ENCODE measurements around the gene FDXR. TPM values are rescaled to one million over a fixed set of nuclear protein-coding genes. Genes with fewer than 3 reads are reported as not detected.

Gene FDXR
- total RNA-seq, 1 experiment from 2014 or later, result 15.6 TPM

DNA sequence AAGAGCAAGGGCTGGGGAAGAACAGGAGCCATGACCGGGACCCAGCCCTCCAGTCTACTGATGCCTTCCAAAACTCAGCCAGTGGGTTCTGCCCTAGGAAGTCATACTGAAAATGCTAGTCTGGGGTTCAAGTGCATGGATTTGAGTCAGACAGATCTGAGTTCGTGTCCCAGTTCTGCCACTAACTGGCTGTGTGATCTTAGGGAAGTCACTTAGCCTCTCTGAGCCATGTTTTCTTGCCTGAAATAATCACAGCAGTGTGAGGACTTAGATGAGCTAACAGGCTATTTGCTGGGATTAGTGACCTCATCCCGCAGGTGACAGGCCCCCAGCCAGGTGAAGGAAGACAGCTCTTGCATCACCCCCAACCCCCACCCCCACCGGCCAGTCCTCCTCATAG lies 17.5 kb downstream of the FDXR start:
- H3K36me3 ChIP-seq, result no peaks in the 10 kb centered on the region
- H3K9me3 ChIP-seq, result no peaks in the 10 kb centered on the region
- DNase-seq, result no peak
- peaks cover 65% of the 10 kb centered on the region for H3K27me3 ChIP-seq
- H3K4me3 ChIP-seq, result no peak overlapping the region

- no peak for DNase-seq
- H3K4me3 ChIP-seq, result no peak overlapping the region
- H3K9me3 ChIP-seq, result no peaks in the 10 kb centered on the region
- no peaks in the 10 kb centered on the region for H3K36me3 ChIP-seq
- peaks cover 60% of the 10 kb centered on the region for H3K27me3 ChIP-seq
Observed at GRCh38 chr17:74854792-74855191, 18.0 kb downstream of the FDXR start.

DNA sequence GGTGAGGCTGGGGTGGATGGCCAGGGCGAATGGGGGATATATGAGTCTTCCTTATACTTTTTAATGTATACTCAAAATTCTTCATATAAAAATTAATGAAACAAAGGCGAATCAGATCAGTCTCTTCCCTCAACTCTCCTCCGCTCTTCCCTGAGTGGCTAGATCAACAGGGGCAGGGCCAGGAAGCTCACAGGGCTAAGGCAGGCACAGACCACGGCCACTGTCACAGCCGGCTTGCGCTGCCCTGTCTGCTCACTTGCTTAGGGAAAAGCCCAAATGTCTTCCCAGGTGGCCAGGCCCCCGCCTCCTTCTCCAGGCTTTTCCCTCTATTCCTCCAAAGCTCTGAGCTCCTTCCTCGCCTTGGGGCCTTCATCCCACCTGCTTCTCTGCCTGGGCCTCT lies 19.1 kb downstream of the FDXR start:
- Histone ChIP-seq H3K27me3 (peaks cover 50% of the 10 kb centered on the region), H3K36me3 (no peaks in the 10 kb centered on the region), H3K9me3 (no peaks in the 10 kb centered on the region), H3K4me3 (no peak overlapping the region)
- DNase-seq, result no peak

DNA sequence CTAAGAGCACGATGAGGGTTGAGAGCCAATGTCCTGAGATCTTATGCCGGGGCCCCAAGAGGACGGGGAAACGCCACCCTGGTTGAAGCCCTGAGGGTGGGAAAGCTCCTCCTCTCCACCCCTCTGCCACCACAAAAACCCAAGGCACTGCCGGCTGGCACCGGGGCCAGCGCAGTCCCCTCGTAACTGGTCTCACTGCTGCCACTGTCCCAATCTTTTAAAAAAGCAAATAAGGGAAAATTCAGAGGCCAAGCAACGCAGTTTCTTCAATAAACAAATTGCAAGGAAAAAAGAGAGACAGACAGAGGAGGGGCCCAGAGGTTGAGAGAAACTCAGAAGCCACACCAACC lies 19.8 kb downstream of the FDXR start:
- H3K9me3 ChIP-seq, result no peaks in the 10 kb centered on the region
- peaks cover 48% of the 10 kb centered on the region for H3K27me3 ChIP-seq
- no peaks in the 10 kb centered on the region for H3K36me3 ChIP-seq
- no peak overlapping the region for H3K4me3 ChIP-seq
- no peak for DNase-seq

DNA sequence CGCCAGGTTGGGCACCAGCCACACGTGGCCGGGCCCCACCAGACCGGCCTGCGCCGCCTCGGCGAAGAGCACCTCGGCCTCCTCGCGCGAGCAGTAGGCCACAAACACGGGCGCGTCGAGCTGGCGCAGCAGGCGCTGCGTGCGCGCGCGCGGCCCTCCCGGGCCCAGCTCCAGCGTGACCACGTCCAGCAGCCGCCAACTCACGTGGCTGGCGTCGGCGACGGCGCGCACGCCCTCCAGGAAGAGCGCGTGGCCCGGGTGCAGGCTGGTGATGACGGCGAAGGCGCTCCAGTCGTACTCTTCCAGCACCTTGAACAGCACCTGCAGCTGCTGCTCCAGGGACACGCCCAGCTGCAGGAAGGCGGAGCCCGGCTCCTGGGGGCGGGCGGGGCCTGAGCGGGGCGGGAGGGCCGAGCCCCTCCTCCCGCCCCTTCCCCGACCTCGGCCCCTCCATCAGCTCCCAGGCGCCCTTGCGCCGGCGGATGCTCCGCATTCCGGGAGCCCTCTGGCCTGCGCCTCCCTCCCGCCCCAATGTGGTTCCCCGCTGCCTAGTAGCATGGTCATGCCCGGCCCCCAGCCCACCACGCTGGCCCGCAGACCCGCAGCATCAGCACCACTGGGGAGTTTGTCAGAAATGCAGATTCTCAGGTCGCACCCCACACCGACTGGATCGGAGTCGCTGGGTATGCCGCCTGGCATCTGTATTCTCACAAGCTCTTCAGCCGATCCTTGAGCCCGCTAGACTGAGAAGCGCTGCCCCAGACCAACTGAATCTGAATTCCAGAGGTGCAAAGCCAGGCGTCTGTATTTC lies 20.4 kb downstream of the FDXR start:
- peaks cover 42% of the 10 kb centered on the region for H3K27me3 ChIP-seq

DNA sequence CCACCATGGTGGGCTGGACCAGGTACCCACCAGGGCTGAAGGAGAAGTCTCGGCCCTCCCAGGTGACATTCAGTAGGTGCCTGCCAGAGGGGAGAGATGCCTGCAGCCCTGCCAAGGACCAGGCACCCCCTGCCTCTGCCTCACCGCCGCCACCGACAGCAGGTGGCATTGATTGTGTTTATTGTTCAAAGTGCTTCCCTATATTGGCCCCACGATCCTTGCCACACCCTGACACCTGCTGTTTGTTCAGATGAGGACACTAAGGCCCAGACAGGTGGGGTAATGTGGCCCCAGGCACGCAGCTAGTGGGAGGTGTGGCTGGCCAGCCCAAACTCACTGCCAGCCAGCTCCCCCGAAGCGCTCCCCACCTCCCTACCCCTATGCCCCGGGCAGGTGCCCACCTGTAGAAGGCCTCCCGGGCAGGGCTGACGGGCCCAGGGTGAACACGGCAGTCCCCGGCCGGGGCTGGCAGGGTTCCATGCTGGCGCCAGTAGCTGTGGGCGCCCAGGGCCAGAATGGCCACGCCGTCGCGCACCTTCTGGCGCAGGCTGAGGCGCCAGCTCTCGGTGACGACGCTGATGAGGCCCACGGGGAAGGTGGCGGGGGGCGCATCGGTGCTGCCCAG lies 21.1 kb downstream of the FDXR start:
- no peak overlapping the region for H3K4me3 ChIP-seq
- DNase-seq, result no peak
- no peaks in the 10 kb centered on the region for H3K9me3 ChIP-seq
- peaks cover 35% of the 10 kb centered on the region for H3K27me3 ChIP-seq
- H3K36me3 ChIP-seq, result no peaks in the 10 kb centered on the region

More for the DNA sequence above, 20.4 kb downstream of the FDXR start:
- no peaks in the 10 kb centered on the region for H3K36me3 ChIP-seq
- DNase-seq, result no peak
- H3K4me3 ChIP-seq, result no peak overlapping the region
- H3K9me3 ChIP-seq, result no peaks in the 10 kb centered on the region

GRCh38 chr17:74850914-74851313 lies 21.9 kb downstream of the FDXR start:
- no peak overlapping the region for H3K4me3 ChIP-seq
- no peaks in the 10 kb centered on the region for H3K36me3 ChIP-seq
- H3K27me3 ChIP-seq, result peaks cover 34% of the 10 kb centered on the region
- H3K9me3 ChIP-seq, result no peaks in the 10 kb centered on the region
- DNase-seq, result no peak

GRCh38 chr17:74850310-74850709 lies 22.5 kb downstream of the FDXR start:
- Histone ChIP-seq H3K36me3 (no peaks in the 10 kb centered on the region), H3K27me3 (peaks cover 34% of the 10 kb centered on the region), H3K4me3 (no peak overlapping the region), H3K9me3 (no peaks in the 10 kb centered on the region)
- no peak for DNase-seq

DNA sequence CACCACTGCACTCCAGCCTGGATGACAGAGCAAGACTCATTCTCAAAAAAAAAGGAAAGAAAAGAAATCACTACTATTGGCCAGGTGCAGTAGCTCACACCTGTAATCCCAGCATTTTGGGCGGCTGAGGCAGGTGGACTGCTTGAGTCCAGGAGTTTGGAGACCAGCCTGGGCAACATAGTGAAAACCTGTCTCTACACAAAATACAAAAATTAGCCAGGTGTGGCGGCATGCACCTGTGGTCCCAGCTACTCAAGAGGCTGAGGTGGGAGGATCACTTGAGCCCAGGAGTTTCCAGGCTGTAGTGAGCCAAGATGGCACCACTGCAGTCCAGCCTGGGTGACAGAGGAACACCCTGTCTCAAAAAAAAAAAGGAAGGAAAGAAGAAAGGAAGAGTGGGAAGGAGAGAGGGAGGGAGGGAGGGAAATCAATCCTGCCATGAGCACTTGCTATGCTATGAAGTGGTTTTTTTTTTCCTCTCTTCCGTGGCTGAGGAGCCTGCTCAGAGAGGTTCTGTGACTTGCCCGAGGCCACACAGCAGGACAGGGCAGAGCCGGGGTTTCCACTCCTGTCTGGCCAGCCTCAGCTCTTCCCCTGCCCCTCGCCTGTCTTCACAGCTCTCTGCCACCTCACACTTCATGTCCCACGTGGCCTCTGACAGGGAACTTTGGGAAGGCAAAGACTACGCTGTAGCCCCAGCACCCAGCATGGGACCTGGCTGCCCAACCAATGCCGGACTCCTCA lies 24.0 kb downstream of the FDXR start:
- no peaks in the 10 kb centered on the region for H3K36me3 ChIP-seq
- no peak for DNase-seq
- H3K9me3 ChIP-seq, result no peaks in the 10 kb centered on the region
- H3K4me3 ChIP-seq, result no peak overlapping the region
- H3K27me3 ChIP-seq, result peaks cover 31% of the 10 kb centered on the region

DNA sequence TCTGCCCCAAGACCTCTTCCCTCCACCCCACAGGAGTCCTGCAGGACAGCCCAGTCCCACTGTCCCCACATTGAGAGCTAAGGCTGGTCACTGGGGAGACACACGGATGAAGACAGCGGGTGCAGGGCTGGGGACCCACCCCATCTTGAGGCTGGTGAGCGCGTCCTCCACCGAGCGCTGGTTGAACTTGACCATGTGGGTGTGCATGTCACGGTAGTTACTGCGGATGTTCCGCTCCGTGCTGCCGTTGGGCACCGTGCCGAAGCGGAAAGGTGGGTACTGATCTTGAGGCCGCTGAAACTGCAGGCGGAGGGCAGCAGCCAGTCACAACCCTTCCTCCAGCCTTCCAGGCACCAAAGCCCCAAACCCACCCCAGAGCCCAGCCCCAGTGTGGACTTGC lies 26.2 kb downstream of the FDXR start:
- H3K4me3 ChIP-seq, result no peak overlapping the region
- no peaks in the 10 kb centered on the region for H3K36me3 ChIP-seq
- no peak for DNase-seq
- peaks cover 9% of the 10 kb centered on the region for H3K27me3 ChIP-seq
- H3K9me3 ChIP-seq, result no peaks in the 10 kb centered on the region

- H3K27me3 ChIP-seq, result no peaks in the 10 kb centered on the region
- no peak for DNase-seq
Observed at GRCh38 chr17:74843352-74843627, 29.5 kb downstream of the FDXR start.

GRCh38 chr17:74842599-74843351 lies 30.0 kb downstream of the FDXR start:
- Histone ChIP-seq H3K27me3 (no peaks in the 10 kb centered on the region), H3K9me3 (no peaks in the 10 kb centered on the region), H3K4me3 (peak overlapping the region; percentile 33; the same call in 1 of the 2 replicates), H3K36me3 (no peaks in the 10 kb centered on the region)
- peak; percentile 73 for DNase-seq

More at GRCh38 chr17:74843352-74843627, 29.5 kb downstream of the FDXR start:
- Histone ChIP-seq H3K9me3 (no peaks in the 10 kb centered on the region), H3K4me3 (no peak overlapping the region), H3K36me3 (no peaks in the 10 kb centered on the region)

DNA sequence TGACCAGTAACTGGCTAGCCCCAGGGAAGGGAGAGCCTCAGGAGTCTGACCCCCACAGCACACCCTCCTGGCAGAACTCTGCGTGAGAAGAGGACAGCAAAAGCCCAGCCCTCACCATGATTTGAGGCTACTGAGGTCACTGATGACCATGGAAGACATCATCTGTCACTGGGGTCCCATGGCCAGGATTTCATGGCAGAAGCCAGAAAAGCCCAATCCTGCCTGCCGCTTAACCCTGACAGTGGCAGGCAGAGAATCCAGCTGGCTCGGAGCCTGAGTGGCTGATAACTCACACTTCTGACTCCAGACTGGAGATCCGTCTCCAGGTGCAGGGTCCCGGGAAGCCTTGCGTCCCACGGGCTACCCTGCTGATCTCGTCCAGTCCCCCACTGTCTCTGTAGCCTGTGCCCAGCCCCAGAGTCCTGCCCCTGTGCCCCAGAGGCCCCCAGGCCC lies 30.6 kb downstream of the FDXR start:
- DNase-seq, result no peak
- Histone ChIP-seq H3K27me3 (no peaks in the 10 kb centered on the region), H3K9me3 (no peaks in the 10 kb centered on the region), H3K36me3 (no peaks in the 10 kb centered on the region), H3K4me3 (no peak overlapping the region)

- peak; percentile 54 for DNase-seq
Observed at GRCh38 chr17:74840989-74841666, 31.7 kb downstream of the FDXR start.

GRCh38 chr17:74839990-74840852 lies 32.6 kb downstream of the FDXR start:
- H3K27me3 ChIP-seq, result no peaks in the 10 kb centered on the region
- no peak overlapping the region for H3K4me3 ChIP-seq
- H3K9me3 ChIP-seq, result no peaks in the 10 kb centered on the region
- DNase-seq, result no peak
- no peaks in the 10 kb centered on the region for H3K36me3 ChIP-seq

More at GRCh38 chr17:74840989-74841666, 31.7 kb downstream of the FDXR start:
- Histone ChIP-seq H3K36me3 (no peaks in the 10 kb centered on the region), H3K4me3 (no peak overlapping the region), H3K27me3 (no peaks in the 10 kb centered on the region), H3K9me3 (no peaks in the 10 kb centered on the region)

GRCh38 chr17:74838274-74838673 lies 34.5 kb downstream of the FDXR start:
- H3K4me3 ChIP-seq, result no peak overlapping the region
- DNase-seq, result no peak
- no peaks in the 10 kb centered on the region for H3K36me3 ChIP-seq
- no peaks in the 10 kb centered on the region for H3K27me3 ChIP-seq
- H3K9me3 ChIP-seq, result no peaks in the 10 kb centered on the region
